ENCODE measurements around the gene SSX1.
"Not testable (repeated sequence)": the region's sequence is repeated elsewhere in the genome, so short reads cannot be mapped to it uniquely, and the experiment has no call there.

The SSX1 gene

GRCh38 chrX:48255062-48255796, at the start of gene SSX1:
SSX1 (plus strand) TSS chrX:48255392; CDS start chrX:48257242, 1,850 bp downstream.
- not testable (repeated sequence) for DNase-seq

GRCh38 chrX:48214341-48214740, 40.9 kb upstream of the SSX1 start:
- not testable (repeated sequence) for DNase-seq

GRCh38 chrX:48224196-48224595, 31.0 kb upstream of the SSX1 start:
- not testable (repeated sequence) for DNase-seq

GRCh38 chrX:48252945-48253344, 2.2 kb upstream of the SSX1 start:
- not testable (repeated sequence) for DNase-seq

GRCh38 chrX:48274365-48274764, 19.2 kb downstream of the SSX1 start:
- DNase-seq: not testable (repeated sequence)

- DNase-seq: no peak
Measured at GRCh38 chrX:48278958-48279357, 23.8 kb downstream of the SSX1 start.

- not testable (repeated sequence) for DNase-seq
Measured at GRCh38 chrX:48280729-48281128, 25.5 kb downstream of the SSX1 start.

GRCh38 chrX:48306175-48306574, 51.0 kb downstream of the SSX1 start:
- no peak for DNase-seq

GRCh38 chrX:48313996-48314395, 58.8 kb downstream of the SSX1 start:
- not testable (repeated sequence) for DNase-seq

Data from activated T-cell treated with anti-CD3 and anti-CD28 coated beads, Interleukin-2, amount 50 U/mL, for 1 hour (primary cell).